ENCODE data around the gene OBSCN.

The OBSCN gene

GRCh38 chr1:228385232-228385631 lies 177.4 kb downstream of the OBSCN start:
- DNase-seq (ENCODE audit: extremely low read depth, low read depth), result no peak
- no peak for TF ChIP-seq CTCF (IDR thresholded peaks at IDR 0.05; ENCODE audit: low read depth, low read length, missing control alignments)
- no peak overlapping the region for H3K4me3 ChIP-seq (replicated peaks; ENCODE audit: low read depth, low read length)

GRCh38 chr1:228387321-228387720 lies 179.5 kb downstream of the OBSCN start:
- DNase-seq (ENCODE audit: extremely low read depth, low read depth), result no peak
- H3K4me3 ChIP-seq (replicated peaks; ENCODE audit: low read depth, low read length), result no peak overlapping the region
- no peak for TF ChIP-seq CTCF (IDR thresholded peaks at IDR 0.05; ENCODE audit: low read depth, low read length, missing control alignments)

GRCh38 chr1:228390649-228391048 lies 182.8 kb downstream of the OBSCN start:
- H3K4me3 ChIP-seq (replicated peaks; ENCODE audit: low read depth, low read length), result no peak overlapping the region
- no peak for DNase-seq (ENCODE audit: extremely low read depth, low read depth)
- no peak for TF ChIP-seq CTCF (IDR thresholded peaks at IDR 0.05; ENCODE audit: low read depth, low read length, missing control alignments)

DNA sequence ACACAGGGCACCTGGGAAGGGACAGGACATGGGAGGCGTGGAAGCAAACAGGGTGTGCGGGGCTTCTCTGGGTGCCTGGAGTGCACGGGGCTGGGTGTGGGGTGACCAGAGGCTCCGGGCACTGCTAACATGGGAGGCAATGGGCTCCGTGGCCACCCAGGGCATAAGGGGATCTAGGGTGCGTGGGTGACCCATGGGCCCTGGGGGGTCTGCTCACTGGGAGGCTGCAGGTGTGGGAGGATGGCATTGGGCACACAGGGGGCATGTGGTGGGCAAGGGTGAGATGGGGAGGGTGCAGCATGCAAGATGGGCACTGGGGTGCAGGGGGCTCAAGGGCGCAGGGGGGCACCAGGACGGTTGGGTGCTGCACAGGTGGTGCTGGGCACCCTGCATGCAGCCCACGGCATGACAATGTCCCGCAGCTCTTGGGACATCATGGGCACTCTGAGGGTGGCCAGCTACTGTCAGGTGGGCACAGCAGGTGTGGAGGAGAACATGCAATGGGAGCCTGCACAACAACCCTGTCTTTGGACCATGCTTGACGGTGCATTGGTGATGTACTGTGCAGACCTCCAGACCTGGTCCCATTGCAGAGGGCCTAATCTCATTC lies 183.7 kb downstream of the OBSCN start:
- DNase-seq (ENCODE audit: extremely low read depth, low read depth), result no peak
- no peak overlapping the region for H3K4me3 ChIP-seq (replicated peaks; ENCODE audit: low read depth, low read length)
- no peak for TF ChIP-seq CTCF (IDR thresholded peaks at IDR 0.05; ENCODE audit: low read depth, low read length, missing control alignments)

DNA sequence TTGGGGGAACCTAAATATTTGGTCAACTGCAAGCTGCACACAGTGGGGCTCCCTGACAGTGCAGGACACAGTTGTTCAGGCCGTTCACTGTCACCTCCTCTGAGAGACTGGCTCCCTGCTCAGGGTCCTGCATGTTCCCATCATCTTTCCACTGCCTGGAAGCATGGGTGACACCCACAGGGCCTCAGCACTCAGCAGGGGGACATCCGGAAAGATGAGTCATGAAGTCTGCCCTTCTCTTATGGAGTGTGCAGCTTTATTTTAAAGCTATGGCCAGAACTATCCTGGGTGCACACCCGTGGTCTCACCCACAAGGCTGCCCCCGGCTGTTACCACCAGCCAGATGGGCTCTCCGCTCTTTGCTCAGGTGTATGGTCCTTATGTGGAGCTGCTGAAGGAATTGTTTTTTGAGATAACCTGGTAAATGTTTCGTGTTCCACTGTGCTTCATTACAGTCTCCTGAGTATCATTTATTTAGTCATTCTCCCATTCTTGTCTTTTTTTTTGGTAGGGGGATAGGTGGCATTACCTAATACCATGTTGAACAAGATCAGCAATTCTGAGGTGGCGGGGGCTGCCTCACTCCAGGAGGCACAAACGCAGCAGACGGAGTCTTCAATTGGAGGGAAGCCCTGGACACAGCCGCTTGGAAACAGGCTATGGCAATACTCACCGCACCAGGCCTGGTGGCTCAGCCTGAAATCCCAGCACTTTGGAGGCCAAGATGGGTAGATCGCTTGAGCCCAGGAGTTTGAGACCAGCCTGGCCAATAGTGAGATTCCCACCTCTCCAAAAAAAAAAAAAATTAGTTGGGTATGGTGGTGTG lies 184.5 kb downstream of the OBSCN start:
- no peak for TF ChIP-seq CTCF (IDR thresholded peaks at IDR 0.05; ENCODE audit: low read depth, low read length, missing control alignments)
- no peak for DNase-seq (ENCODE audit: extremely low read depth, low read depth)
- H3K4me3 ChIP-seq (replicated peaks; ENCODE audit: low read depth, low read length), result no peak overlapping the region

- no peak overlapping the region for H3K4me3 ChIP-seq (replicated peaks; ENCODE audit: low read depth, low read length)
- DNase-seq (ENCODE audit: extremely low read depth, low read depth), result no peak
- peak; percentile 72 for TF ChIP-seq CTCF (IDR thresholded peaks at IDR 0.05; ENCODE audit: low read depth, low read length, missing control alignments)
Measured at GRCh38 chr1:228393268-228393701, 185.4 kb downstream of the OBSCN start.

Data from HFF-Myc (cell line).